NCI-H446 (cell line): ENCODE measurements around the gene PCIF1.
A peak's percentile ranks its signal among the peaks of the same experiment; 100 is the strongest.
"Not testable (repeated sequence)": the region's sequence is repeated elsewhere in the genome, so short reads cannot be mapped to it uniquely, and the experiment has no call there.

ENCODE experiments used
- DNase-seq, 2 experiments: peaks; one replicate each; lab custom pipeline; 2025; lab: John Stamatoyannopoulos, UW

The PCIF1 gene

DNA sequence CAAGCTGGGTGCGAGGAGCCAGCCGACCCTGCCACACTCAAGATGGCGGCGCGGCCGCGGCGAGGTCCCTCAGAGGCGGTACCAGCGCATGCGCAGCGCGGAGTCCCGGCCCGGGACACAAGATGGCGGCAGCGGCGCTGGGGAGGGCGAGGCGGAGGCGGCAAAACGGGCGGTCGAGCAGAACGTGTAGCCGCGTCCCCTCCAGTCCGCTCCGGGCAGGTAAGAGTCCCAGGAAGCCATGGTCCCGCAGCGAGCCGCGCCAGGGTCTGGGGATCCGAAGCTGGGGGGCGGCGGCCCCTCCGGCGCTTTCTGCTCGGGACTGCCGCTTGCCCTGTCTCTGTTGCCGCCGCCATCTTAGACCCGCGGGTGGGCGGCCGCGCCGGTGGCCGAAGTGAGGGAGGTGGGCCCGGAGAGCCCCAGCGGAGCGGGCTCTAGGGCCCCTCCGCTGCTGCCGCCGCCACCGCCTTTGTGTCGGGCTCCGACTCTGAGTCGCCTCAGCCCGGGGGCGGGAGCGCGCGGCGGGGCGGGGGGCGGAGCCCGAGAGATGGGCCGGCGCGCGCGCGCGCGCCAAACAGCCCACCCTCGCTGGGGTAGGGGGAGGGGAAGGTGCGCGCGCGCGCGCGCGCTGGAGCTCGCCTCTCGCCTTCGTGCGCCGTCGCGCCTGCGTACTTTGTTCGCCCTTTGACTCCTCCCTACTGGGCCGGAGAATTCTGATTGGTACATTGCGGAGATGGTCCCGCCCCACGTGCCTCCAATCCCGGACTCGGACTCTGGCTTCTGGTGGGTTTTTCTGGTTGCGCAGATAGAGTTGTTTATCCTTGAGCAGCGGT, at the start of gene PCIF1:
TSS of gene PCIF1 (plus strand) at position 98 of the 830 bp plus-strand sequence. CDS start 4,317 bp downstream, outside the sequence.
- peak; percentile 96 to 99 for DNase-seq

- no peak for DNase-seq
Measured at GRCh38 chr20:45886590-45887345, 47.7 kb upstream of the PCIF1 start.

- DNase-seq = no peak
Measured at GRCh38 chr20:45887346-45887715, 47.2 kb upstream of the PCIF1 start, which contains the start of gene SPATA25. Gene SPATA25, minus strand, starts transcription at chr20:45887622. Its CDS starts 32 bp downstream, at chr20:45887590.

DNA sequence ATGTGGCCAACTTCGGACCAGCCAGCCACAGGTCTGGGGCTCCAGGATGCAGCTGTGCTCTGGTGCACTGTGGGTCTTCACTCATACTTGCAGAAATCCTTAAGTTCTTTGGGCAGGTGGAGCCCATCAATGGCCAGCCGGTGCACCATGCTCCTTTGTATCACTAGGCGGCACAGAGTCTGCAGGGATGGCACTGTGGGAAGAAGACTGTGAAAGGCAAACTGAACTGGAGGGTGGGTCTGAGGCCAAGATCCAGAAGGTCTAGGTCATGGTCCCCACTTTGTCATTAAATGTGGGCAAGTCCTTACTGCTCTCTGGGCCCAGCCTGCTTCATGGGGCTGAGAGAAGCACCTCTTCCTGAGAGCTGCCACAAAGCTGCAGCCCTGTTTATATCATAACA, 45.8 kb upstream of the PCIF1 start:
- DNase-seq = no peak

DNA sequence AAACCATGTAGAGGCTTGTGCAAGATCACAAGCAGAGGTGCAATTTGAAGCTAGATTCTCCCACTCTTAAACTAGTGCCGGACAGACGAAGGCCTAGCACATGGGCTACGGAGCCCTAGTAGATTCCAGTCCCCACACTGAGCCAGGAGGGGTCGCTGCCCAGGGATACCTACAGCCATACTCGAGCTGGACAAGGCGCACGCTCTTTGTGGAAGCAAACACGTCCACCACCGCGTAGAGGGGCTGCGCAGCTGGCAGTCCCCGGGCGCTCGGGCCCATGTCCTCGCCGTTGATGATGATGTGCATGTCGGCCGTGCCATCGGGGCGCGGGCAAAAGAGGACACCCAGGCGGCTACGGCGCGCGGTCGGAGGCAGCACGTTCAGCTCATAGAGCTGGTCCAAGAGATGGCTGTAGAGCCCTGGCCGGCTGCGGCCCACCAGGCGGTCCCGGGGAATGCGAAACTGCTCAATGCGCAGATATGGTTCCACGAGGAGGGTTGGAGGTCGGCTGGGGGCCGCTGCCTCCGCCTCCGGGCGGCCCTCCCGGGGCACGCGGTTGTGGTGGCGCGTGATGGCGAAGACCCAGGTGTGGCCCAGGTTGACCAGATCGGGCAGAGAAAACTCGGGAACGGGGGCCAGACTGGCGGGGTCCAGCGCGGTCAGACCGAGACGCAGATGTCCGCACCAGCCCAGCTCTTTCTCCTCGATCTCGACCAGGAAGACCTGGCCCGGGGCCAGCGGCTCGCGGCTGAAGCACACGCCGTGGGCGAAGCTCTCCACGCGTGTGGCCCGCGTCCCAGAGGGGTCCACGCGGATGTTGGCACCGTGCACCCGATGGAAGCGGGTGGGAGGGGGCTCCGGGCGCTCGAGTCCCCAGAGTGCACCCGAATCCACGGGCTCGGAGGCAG, 44.2 kb upstream of the PCIF1 start:
- DNase-seq = peak in 1 of 2 experiments; percentile 35

DNA sequence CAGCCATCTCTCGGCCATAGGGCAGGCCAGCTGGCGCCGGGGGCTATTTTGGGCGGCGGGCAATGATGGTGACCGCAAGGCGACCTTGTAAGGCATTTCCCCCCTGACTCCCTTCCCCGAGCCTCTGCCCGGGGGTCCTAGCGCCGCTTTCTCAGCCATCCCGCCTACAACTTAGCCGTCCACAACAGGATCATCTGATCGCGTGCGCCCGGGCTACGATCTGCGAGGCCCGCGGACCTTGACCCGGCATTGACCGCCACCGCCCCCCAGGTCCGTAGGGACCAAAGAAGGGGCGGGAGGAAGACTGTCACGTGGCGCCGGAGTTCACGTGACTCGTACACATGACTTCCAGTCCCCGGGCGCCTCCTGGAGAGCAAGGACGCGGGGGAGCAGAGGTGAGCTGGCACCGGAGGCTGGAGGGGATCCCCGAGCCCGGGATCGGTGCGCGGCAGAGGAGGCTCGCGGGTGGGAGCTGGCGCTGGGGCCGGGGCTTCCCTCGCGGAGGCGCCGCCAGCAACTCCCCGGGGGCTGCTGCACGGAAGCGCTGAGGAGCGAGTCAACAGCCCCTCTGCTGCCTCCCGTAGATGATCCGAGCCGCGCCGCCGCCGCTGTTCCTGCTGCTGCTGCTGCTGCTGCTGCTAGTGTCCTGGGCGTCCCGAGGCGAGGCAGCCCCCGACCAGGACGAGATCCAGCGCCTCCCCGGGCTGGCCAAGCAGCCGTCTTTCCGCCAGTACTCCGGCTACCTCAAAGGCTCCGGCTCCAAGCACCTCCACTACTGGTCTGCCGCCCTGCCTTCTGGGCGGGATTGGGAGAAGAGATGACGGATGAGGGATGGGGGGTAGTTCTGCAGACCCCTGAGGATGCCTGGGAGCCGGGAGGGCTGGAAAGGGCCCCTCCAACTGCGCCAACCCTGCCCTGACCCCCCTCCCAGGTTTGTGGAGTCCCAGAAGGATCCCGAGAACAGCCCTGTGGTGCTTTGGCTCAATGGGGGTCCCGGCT, 43.2 kb upstream of the PCIF1 start, which contains the start of the genes CTSA and NEURL2:
TSS of gene CTSA (plus strand) at position 351 of the 999 bp plus-strand sequence. CDS start at position 585, 234 bp downstream.
TSS of gene NEURL2 (minus strand) at position 224 of the 999 bp plus-strand sequence. CDS start at position 7, 217 bp downstream.
- peak; percentile 81 to 87 for DNase-seq

- no peak for DNase-seq
Measured at GRCh38 chr20:45892049-45892825, 42.2 kb upstream of the PCIF1 start.

- no peak for DNase-seq
Measured at GRCh38 chr20:45892828-45893500, 41.5 kb upstream of the PCIF1 start.

DNA sequence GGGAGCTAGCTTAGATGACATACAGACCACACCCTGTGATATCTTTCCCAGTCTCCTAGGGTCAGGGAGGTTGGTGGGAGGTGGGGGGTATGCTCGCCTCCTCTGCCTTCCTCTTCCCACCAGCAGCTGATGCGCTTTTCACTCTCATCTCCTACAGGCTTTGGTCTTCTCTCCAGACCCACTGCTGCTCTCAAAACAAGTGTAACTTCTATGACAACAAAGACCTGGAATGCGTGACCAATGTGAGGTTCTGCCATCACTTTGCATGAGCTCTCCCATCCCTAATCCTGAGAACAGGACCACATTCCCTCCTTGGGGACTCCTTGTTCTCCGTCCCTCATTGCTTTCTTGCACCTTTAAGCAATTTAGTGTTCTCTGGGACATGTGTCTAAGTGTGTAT, 40.7 kb upstream of the PCIF1 start:
- no peak for DNase-seq

DNA sequence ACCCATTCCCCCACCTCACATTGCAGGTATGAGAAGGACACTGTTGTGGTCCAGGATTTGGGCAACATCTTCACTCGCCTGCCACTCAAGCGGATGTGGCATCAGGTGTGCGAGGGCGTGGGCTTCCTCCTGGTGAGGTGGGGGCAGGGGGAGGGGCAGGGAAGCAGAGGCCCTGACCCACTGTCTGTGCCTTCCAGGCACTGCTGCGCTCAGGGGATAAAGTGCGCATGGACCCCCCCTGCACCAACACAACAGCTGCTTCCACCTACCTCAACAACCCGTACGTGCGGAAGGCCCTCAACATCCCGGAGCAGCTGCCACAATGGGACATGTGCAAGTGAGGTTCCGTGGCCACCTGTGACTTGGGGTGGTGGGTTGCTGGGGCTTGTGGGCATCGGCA, 39.7 kb upstream of the PCIF1 start:
- DNase-seq = no peak

DNA sequence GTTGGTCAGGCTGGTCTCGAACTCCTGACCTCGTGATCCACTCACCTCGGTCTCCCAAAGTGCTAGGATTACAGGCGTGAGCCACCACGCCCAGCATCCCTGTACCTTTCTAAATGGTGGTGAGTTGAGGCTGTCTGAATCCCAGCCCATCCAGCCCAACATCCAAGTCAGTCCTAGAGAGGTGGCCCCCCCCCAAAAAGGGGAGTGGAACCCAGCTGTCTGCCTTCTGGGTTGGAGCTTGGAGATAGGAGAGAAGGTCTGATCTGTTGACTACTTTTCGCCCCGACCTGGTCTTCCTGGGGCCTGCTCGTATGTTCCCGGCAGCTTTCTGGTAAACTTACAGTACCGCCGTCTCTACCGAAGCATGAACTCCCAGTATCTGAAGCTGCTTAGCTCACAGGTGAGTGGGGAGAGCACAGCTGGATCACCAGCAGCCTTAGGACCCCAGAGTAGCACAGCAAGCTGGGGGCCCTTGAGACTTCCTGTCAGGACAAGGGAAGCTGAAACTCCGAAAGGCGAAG, 37.8 kb upstream of the PCIF1 start:
- no peak for DNase-seq

DNA sequence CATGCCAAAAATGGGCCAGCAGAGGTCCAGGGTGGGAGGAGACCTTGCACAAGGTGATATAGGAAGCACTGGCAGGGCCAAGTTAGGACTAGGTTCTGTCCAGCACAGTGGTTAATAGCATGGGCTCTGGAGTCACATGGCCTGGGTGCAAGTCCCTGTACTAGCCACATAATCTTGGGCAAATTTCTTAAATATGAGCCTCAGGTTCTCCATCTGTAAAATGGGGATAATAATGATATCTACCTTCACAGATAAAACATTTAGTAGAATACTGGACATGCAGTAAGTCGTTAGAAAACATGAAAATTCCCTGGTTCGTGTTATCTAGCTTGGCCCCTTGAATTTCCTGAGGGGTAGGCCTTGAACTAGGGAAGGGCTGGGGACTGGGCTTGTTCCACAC, 37.2 kb upstream of the PCIF1 start:
- no peak for DNase-seq

DNA sequence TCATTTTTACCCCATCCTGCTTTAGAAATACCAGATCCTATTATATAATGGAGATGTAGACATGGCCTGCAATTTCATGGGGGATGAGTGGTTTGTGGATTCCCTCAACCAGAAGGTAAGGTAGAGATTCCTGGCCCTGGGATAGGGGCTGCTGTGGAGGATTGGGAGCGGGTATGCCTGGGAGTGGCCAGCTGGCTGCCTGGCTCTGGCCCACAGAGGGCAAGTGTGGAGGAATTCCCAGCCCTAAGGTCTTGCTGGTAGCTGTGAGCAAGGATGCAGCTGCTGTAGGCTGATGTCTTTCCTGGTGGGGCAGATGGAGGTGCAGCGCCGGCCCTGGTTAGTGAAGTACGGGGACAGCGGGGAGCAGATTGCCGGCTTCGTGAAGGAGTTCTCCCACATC, 36.8 kb upstream of the PCIF1 start:
- DNase-seq = no peak

- DNase-seq = no peak
Measured at GRCh38 chr20:45898285-45898684, 36.2 kb upstream of the PCIF1 start.

DNA sequence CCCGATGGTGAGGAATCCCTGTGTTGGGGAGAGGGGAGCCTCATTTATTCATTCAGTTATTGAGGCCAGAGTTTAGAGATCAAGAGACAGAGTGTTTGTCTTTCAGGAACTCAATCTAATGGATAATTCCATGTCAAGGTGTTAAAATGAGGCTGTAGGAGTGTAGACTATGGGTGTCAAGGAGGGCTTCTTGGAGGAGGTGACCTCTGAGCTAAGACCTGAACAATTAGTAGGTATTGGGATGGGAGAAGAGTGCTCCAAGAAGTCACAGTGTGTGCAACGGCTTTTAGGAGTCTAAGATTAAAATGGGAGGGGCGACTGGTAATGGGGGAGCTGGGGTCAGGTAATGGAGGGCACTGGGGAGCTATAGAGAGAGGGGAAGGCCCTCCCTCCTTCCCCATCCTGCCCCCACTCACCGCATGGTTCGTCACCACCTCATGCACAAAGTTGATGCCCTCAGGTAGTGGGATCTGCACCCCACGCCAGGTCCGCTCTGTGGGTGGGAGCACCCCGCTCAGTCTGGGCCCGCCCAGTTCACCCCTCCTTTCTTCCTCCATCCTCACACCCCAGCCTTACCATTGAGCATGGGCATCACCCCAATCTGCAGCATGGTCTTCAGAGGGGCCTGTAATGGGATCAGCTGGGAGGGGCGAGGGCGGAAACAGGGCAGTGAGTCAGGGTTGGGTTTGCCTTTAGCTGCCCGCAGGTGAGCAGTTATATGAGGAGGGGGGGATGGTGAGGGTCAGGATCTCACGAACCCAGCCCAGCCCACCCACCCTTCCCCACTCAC, 35.2 kb upstream of the PCIF1 start:
- no peak for DNase-seq

DNA sequence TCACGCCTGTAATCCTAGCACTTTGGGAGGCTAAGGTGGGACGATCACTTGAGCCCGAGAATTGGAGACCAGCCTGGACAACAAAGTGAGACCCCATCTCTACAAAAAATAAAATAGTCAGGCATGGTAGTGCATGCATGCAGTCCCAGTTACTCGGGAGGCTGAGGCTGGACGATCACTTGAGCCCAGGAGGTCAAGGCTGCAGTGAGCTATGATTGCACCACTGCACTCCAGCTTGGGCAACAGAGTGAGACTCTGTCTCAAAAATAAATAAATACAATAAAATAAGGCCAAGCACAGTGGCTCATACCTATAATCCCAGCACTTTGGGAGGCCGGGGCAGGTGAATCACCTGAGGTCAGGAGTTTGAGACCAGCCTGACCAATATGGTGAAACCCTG, 33.2 kb upstream of the PCIF1 start:
- DNase-seq = not testable (repeated sequence)

GRCh38 chr20:45902199-45902701, 32.2 kb upstream of the PCIF1 start:
- DNase-seq = no peak
